Fibroblast of lung (primary cell): ENCODE measurements around the gene TXNRD2. TPM values are rescaled to one million over a fixed set of nuclear protein-coding genes. Genes with fewer than 3 reads are reported as not detected.

ENCODE experiments used
- DNase-seq, 2 donors: peaks; one replicate each; pipeline versions ENCODE4 v3.0.0 to v3.0.0-alpha.2; 2010; ENCODE audit warnings: low read depth in 2 of 2
- H2AFZ ChIP-seq: 2 replicates; pipeline ENCODE4 v1.5.1; 2012; ENCODE audit warnings: low read length, control low read depth, inconsistent platforms
- H3K27ac ChIP-seq: 2 replicates; pipeline ENCODE4 v1.5.1; 2011; ENCODE audit warnings: low read length, control low read depth; ENCODE audit not compliant: insufficient read depth
- H3K27me3 ChIP-seq: 2 replicates; pipeline ENCODE4 v1.5.1; 2011; ENCODE audit warnings: mild to moderate bottlenecking, low read length; ENCODE audit not compliant: control insufficient read depth, insufficient read depth
- H3K36me3 ChIP-seq: 2 replicates; pipeline ENCODE4 v1.5.1; 2011; ENCODE audit warnings: low read length; ENCODE audit not compliant: control insufficient read depth, insufficient read depth
- H3K4me1 ChIP-seq: 2 replicates; pipeline ENCODE4 v1.5.1; 2011; ENCODE audit warnings: low read length; ENCODE audit not compliant: control insufficient read depth, insufficient read depth; ENCODE audit errors: extremely low read depth
- H3K4me2 ChIP-seq: 2 replicates; pipeline ENCODE4 v1.5.1; 2011; ENCODE audit warnings: low read length, control low read depth; ENCODE audit not compliant: insufficient read depth; ENCODE audit errors: extremely low read depth
- H3K4me3 ChIP-seq, 4 experiments: fragments of 200-600 bp in 1 of 4; sonication (generic) in 1 of 4; replicated peaks in 1 of 4; 2 replicates each; pipeline ENCODE4 v1.5.1; 2011 to 2016; ENCODE audit warnings: low read length in 4 of 4, low read depth in 3 of 4, mild to moderate bottlenecking in 3 of 4, control low read depth in 2 of 4, inconsistent platforms in 1 of 4, mixed read lengths in 1 of 4; ENCODE audit not compliant: insufficient read depth in 1 of 4; ENCODE audit errors: control extremely low read depth in 1 of 4
- H3K79me2 ChIP-seq: 2 replicates; pipeline ENCODE4 v1.5.1; 2012; ENCODE audit warnings: mild to moderate bottlenecking, low read length, inconsistent platforms; ENCODE audit not compliant: control insufficient read depth, insufficient read depth
- H3K9ac ChIP-seq: 2 replicates; pipeline ENCODE4 v1.5.1; 2011; ENCODE audit warnings: mild to moderate bottlenecking, low read length, control low read depth; ENCODE audit not compliant: insufficient read depth
- H3K9me3 ChIP-seq: 2 replicates; pipeline ENCODE4 v1.5.1; 2012; ENCODE audit warnings: low read depth, low read length; ENCODE audit not compliant: control insufficient read depth, insufficient read depth
- H4K20me1 ChIP-seq: 2 replicates; pipeline ENCODE4 v1.5.1; 2011; ENCODE audit warnings: low read length; ENCODE audit not compliant: control insufficient read depth, insufficient read depth; ENCODE audit errors: extremely low read depth
- EZH2 ChIP-seq: IDR thresholded peaks from 2 replicates; pipeline ENCODE4 v1.5.1; 2012; ENCODE audit warnings: low read length, control low read depth, mild to moderate bottlenecking; ENCODE audit errors: missing control alignments
- polyA plus RNA-seq, 2 donors: library from polyadenylated mRNA; depleted of rRNA in 1 of 2; stranded (reverse) in 1 of 2; unstranded in 1 of 2; fragments of >200 nt; gene quantifications; 2 replicates each; pipeline ENCODE4 v1.2.1, GENCODE V29; 2011 to 2012; ENCODE audit warnings: missing spikeins in 1 of 2
- total RNA-seq: library from RNA; depleted of rRNA; stranded (reverse); fragments of >200 nt; gene quantifications from 2 replicates; pipeline ENCODE4 v1.2.1, GENCODE V29; 2014
- TF ChIP-seq, protein P1 (sequence below), 2 donors: IDR thresholded peaks in 1 of 2; conservative IDR thresholded peaks in 1 of 2; 1 replicate in 1 of 2; 2 replicates in 1 of 2; pipeline ENCODE4 v1.5.1; 2011 to 2012; ENCODE audit warnings: low read length in 2 of 2, control low read depth in 1 of 2, inconsistent platforms in 1 of 2, low read depth in 1 of 2, mild to moderate bottlenecking in 1 of 2

TXNRD2 gene
- total and polyA plus RNA-seq, 2 donors (not counting 1 experiment from before 2014, with no cell fraction given), result 13.2 to 30.7 TPM

DNA sequence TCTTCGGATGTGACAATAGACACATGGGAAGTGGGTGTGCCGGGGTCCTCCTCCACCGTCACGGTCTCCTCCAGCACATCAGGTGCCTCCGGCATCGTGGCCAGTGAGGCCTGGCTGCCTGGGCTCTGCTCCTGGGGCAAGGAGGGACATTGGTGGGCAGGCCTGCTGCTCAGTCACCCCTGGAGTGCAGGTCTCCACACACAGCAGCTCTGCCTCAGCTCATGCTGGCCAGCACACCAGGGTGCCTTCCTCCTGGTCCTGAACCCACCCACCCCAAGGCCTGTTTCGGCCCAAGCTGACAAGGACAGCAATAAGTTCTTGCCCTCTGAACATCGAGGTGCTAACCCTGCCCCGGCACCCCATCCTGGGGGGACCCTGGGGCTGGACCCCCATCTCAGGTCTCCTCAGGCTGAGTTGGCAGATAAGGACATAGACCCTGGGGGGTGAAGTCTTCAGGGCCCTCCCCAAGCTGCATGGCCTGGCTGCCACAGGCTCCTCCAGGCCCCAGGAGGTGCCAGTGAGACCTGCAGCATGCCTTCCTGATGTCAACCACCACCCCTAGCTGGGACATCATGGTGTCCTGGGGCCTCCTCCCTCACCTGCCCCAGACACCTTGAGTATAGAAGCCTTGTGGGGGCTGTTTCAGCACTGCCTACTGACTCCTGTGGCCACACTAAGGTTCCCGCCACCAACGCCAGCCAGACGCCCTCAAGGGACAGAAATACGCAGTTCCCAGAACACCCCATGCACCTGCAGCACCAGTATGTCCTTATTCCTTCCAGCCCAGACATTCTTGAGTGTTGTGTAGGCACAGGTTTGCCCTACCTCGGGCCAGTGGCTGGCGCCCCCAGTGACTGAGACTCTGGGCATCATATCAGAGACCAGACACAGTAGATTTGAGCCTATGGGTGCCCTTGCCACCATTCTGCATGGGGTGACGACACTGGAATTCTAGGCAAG is 40.6 kb upstream of the TXNRD2 start:
- H4K20me1 ChIP-seq, result no peaks in the 10 kb centered on the region
- TF ChIP-seq, protein P1, sequence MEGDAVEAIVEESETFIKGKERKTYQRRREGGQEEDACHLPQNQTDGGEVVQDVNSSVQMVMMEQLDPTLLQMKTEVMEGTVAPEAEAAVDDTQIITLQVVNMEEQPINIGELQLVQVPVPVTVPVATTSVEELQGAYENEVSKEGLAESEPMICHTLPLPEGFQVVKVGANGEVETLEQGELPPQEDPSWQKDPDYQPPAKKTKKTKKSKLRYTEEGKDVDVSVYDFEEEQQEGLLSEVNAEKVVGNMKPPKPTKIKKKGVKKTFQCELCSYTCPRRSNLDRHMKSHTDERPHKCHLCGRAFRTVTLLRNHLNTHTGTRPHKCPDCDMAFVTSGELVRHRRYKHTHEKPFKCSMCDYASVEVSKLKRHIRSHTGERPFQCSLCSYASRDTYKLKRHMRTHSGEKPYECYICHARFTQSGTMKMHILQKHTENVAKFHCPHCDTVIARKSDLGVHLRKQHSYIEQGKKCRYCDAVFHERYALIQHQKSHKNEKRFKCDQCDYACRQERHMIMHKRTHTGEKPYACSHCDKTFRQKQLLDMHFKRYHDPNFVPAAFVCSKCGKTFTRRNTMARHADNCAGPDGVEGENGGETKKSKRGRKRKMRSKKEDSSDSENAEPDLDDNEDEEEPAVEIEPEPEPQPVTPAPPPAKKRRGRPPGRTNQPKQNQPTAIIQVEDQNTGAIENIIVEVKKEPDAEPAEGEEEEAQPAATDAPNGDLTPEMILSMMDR (conservative IDR thresholded peaks at IDR 0.05 in 1 of 2, IDR thresholded peaks at IDR 0.05 in 1 of 2; ENCODE audit: low read depth in 1 of 2, low read length in 2 of 2), result no peak
- TF ChIP-seq EZH2, result no peak
- no peak overlapping the region for H3K27ac ChIP-seq
- no peaks in the 10 kb centered on the region for H3K79me2 ChIP-seq
- DNase-seq, result no peak
- H3K4me2 ChIP-seq, result no peak overlapping the region
- H2AFZ ChIP-seq, result no peak overlapping the region
- no peaks in the 10 kb centered on the region for H3K9me3 ChIP-seq
- H3K27me3 ChIP-seq, result no peaks in the 10 kb centered on the region
- H3K4me1 ChIP-seq, result peaks cover 11% of the 10 kb centered on the region
- no peak overlapping the region for H3K4me3 ChIP-seq
- H3K9ac ChIP-seq, result no peak overlapping the region
- peaks cover 3% of the 10 kb centered on the region for H3K36me3 ChIP-seq

DNA sequence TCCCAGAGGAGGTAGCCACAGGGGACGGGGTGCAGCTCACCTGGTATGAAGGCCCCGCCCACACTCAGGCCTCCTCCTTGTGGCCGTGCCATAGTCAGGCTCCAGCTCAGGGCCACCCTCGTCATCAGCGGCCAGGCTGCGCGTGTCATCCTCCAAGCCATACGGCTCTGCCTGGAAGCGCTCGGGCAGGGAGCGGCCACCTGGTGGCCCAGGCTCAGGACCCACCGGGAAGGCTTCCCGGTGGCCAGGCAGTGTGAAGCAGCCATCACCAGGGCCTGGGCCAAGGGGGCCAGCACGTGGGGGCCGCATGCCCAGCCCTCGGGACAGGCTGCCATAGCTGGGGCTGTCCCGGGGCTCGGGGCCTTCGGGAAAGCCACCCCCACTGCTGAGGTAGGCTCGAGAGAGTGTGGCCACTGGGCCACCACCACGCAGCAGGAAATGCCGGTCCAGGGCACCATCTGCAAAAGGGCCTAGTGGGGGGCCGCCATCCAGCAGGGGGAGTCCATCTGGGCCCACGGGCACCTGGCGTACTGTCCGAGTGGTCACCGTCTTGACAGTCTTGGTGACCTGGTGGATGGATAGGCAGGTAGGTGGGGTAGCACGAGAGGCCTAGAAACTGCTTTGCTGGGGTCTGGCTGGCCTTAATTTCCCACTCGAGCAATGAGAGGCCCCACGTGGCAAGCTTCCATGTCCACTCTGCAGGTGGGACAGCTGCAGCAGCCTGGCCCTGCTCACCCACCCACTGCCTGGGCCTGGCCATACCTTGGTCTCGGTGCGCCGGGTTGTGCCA is 39.7 kb upstream of the TXNRD2 start:
- no peaks in the 10 kb centered on the region for H3K79me2 ChIP-seq
- H3K9ac ChIP-seq, result no peak overlapping the region
- H3K27me3 ChIP-seq, result no peaks in the 10 kb centered on the region
- H2AFZ ChIP-seq, result no peak overlapping the region
- no peak for DNase-seq
- peaks cover 3% of the 10 kb centered on the region for H3K36me3 ChIP-seq
- no peaks in the 10 kb centered on the region for H3K9me3 ChIP-seq
- no peak overlapping the region for H3K4me2 ChIP-seq
- no peaks in the 10 kb centered on the region for H4K20me1 ChIP-seq
- peaks cover 11% of the 10 kb centered on the region for H3K4me1 ChIP-seq
- H3K27ac ChIP-seq, result no peak overlapping the region
- TF ChIP-seq, protein P1 (conservative IDR thresholded peaks at IDR 0.05 in 1 of 2, IDR thresholded peaks at IDR 0.05 in 1 of 2; ENCODE audit: low read depth in 1 of 2, low read length in 2 of 2), result no peak
- no peak for TF ChIP-seq EZH2
- H3K4me3 ChIP-seq, result no peak overlapping the region

DNA sequence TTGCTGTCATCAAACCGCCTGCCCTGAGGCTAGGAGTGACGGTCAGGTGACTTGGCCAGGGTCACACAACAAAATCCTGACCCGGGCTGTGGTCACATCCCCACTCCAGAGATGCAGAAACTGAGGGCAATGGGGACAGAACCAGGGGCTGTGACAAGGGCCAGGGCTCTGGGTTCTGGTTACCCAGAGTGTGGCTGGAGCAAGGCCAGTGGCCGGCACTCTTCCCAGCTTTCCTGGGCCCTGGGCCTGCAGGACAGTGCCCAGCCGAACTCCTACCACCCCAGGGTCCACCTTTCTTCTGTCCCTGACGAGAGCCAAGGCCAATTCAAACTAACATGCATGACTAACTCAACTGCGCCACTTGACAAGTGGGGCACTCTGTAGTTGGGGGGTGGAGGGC is 39.1 kb upstream of the TXNRD2 start:
- H2AFZ ChIP-seq, result no peak overlapping the region
- no peak overlapping the region for H3K27ac ChIP-seq
- H3K9me3 ChIP-seq, result no peaks in the 10 kb centered on the region
- DNase-seq, result no peak
- H3K79me2 ChIP-seq, result no peaks in the 10 kb centered on the region
- no peak overlapping the region for H3K4me2 ChIP-seq
- TF ChIP-seq, protein P1 (conservative IDR thresholded peaks at IDR 0.05 in 1 of 2, IDR thresholded peaks at IDR 0.05 in 1 of 2; ENCODE audit: low read depth in 1 of 2, low read length in 2 of 2), result no peak
- H3K27me3 ChIP-seq, result no peaks in the 10 kb centered on the region
- no peak overlapping the region for H3K4me3 ChIP-seq
- no peaks in the 10 kb centered on the region for H4K20me1 ChIP-seq
- H3K9ac ChIP-seq, result no peak overlapping the region
- peaks cover 3% of the 10 kb centered on the region for H3K36me3 ChIP-seq
- H3K4me1 ChIP-seq, result peaks cover 11% of the 10 kb centered on the region
